Activated B cell treated with CpG ODN at 0.5 μM for 24 hours (primary cell): ENCODE measurements around the gene SCAF11. TPM values are rescaled to one million over a fixed set of nuclear protein-coding genes. Genes with fewer than 3 reads are reported as not detected.
A peak's percentile ranks its signal among the peaks of the same experiment; 100 is the strongest.

Experiments used
- ATAC-seq: fragments of 200-7000 bp; cut with Tn5 transposase; one replicate; pipeline ENCODE4 v1.10.0; 2021; ENCODE audit warnings: low read depth, mild to moderate bottlenecking, moderate library complexity
- CTCF ChIA-PET: fragments of 350-600 bp; sonication (Branson Sonifier 250); formaldehyde crosslinking; loops from one replicate; lab custom pipeline; 2021; ENCODE audit warnings: antibody characterized with exemption; lab: Charles Lee
- POLR2A ChIA-PET: fragments of 350-600 bp; sonication (Branson Sonifier 250); formaldehyde crosslinking; loops from one replicate; lab custom pipeline; 2021; ENCODE audit warnings: antibody characterized with exemption; lab: Charles Lee
- DNase-seq: peaks from one replicate; pipeline ENCODE4 v3.0.0; 2022
- H3K27ac Mint-ChIP-seq: one replicate; pipeline ENCODE4 v1.8.0; 2020; ENCODE audit warnings: mixed read lengths
- H3K27me3 Mint-ChIP-seq: one replicate; pipeline ENCODE4 v1.8.0; 2021; ENCODE audit warnings: mixed read lengths
- H3K36me3 Mint-ChIP-seq: one replicate; pipeline ENCODE4 v1.8.0; 2021; ENCODE audit warnings: low read depth, mixed read lengths
- H3K4me1 Mint-ChIP-seq: one replicate; pipeline ENCODE4 v1.8.0; 2021; ENCODE audit warnings: mixed read lengths
- H3K4me3 Mint-ChIP-seq: one replicate; pipeline ENCODE4 v1.8.0; 2020; ENCODE audit warnings: mild to moderate bottlenecking, mixed read lengths
- H3K9me3 Mint-ChIP-seq: one replicate; pipeline ENCODE4 v1.8.0; 2020; ENCODE audit warnings: mixed read lengths
- intact Hi-C: fragments of 100-400 bp; cut with micrococcal nuclease; formaldehyde crosslinking; loops from one replicate; pipeline ENCODE4 v1.15.1; 2024
- total RNA-seq: library from RNA; stranded (reverse); gene quantifications from 2 replicates; pipeline ENCODE4 v1.2.3, GENCODE V29; 2022
- TF ChIP-seq, protein P1 (sequence below): fragments of 200-600 bp; IDR thresholded peaks from one replicate; pipeline ENCODE4 v1.8.0; 2022; ENCODE audit warnings: antibody characterized with exemption, mild to moderate bottlenecking

Gene SCAF11
- total RNA-seq, 1 donor from 2014 or later: 198 TPM

DNA sequence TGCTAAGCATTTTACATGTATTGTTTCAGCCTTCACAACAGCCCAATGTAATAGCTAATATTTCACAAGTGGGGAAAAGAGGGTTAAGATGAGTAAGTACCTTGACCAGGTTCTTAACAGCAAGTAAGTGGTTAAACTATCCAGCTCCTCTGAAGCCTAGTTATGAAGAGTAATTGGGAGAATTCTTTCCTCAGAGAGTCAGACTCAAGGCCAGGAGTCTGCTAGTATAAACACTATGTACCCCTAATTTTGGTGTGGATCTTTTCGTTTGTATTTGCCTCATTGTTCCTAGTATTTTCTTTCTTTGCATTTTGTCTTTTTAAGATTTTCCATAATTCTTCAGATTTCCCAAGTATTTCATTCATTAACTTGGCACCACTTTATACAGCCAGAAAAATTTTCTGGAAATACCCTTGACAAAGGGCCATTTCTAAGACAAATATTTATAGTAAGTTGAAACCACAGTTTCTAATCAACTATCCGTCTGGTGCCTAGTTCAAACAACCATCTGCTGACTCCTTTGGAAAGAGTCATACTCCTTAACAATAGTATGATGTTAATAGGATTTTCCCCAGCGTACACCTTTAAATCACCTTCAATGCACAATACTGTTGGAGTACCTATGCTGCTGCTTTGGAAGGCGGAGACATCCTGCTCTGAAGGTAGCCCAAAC is 81.2 kb downstream of the SCAF11 start:
- Mint-ChIP-seq H3K4me3 (no peak overlapping the region), H3K27me3 (no peaks in the 10 kb centered on the region), H3K27ac (no peak overlapping the region), H3K36me3 (peaks cover 16% of the 10 kb centered on the region), H3K9me3 (no peaks in the 10 kb centered on the region), H3K4me1 (peaks cover 26% of the 10 kb centered on the region)
- ATAC-seq (no peak), DNase-seq (no peak)
- POLR2A ChIA-PET: no interaction called here
- intact Hi-C loops: no loop called here
- TF ChIP-seq, protein P1, sequence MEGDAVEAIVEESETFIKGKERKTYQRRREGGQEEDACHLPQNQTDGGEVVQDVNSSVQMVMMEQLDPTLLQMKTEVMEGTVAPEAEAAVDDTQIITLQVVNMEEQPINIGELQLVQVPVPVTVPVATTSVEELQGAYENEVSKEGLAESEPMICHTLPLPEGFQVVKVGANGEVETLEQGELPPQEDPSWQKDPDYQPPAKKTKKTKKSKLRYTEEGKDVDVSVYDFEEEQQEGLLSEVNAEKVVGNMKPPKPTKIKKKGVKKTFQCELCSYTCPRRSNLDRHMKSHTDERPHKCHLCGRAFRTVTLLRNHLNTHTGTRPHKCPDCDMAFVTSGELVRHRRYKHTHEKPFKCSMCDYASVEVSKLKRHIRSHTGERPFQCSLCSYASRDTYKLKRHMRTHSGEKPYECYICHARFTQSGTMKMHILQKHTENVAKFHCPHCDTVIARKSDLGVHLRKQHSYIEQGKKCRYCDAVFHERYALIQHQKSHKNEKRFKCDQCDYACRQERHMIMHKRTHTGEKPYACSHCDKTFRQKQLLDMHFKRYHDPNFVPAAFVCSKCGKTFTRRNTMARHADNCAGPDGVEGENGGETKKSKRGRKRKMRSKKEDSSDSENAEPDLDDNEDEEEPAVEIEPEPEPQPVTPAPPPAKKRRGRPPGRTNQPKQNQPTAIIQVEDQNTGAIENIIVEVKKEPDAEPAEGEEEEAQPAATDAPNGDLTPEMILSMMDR: no peak
- CTCF ChIA-PET: no interaction called here

DNA sequence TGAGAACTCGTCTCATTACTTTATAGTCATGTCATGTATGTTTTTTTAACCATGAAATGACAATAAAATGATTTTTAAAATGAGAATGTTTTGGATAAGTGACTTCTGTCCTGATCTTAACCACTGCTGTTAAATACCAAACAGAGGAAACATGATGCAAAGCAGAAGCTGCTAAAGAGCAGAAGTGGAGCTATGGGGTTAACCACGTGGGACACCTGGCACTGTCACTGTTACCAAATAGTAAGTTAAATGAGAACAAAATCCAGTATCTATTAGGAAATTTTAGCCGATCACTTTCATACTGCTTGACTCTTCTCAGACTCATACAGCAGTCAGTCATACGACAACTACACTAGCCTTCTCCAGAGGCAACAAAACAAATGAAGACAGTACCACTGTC is 82.4 kb downstream of the SCAF11 start:
- CTCF ChIA-PET: no interaction called here
- ATAC-seq: peak; percentile 54

DNA sequence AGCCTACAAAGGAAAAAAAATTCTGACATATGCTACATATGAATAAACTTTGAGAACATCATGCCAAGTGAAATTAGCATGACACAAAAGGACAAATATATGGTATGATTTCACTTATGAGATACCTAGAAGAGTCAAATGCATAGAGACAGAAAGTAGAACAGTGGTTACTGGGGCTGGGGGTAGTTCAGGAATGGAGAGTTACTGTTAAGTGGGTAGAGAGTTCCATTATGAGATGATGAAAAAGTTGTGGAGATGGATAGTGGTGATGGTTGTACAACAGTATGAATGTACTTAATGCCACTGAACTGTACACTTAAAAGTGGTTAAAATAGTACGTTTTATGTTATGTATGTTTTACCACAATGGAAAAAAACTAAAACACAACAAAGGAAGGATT is 92.3 kb downstream of the SCAF11 start:
- TF ChIP-seq, protein P1: no peak
- H3K36me3 Mint-ChIP-seq: peaks cover 49% of the 10 kb centered on the region
- intact Hi-C loops: no loop called here
- ATAC-seq (no peak), DNase-seq (no peak)
- H3K9me3 Mint-ChIP-seq: no peaks in the 10 kb centered on the region
- ChIA-PET POLR2A (no interaction called here), CTCF (no interaction called here)
- no peaks in the 10 kb centered on the region for H3K4me1 Mint-ChIP-seq
- no peaks in the 10 kb centered on the region for H3K27me3 Mint-ChIP-seq
- no peak overlapping the region for H3K4me3 Mint-ChIP-seq
- H3K27ac Mint-ChIP-seq: no peak overlapping the region

More for the DNA sequence above, 82.4 kb downstream of the SCAF11 start:
- POLR2A ChIA-PET: interaction anchor here (0.7 kb wide), 1 partner anchor 178 kb away, joined by 3 read pairs; no protein-coding TSS in a partner anchor
- no peak overlapping the region for H3K27ac Mint-ChIP-seq
- peaks cover 15% of the 10 kb centered on the region for H3K4me1 Mint-ChIP-seq
- TF ChIP-seq, protein P1: no peak
- intact Hi-C loops: no loop called here
- no peak for DNase-seq
- H3K9me3 Mint-ChIP-seq: no peaks in the 10 kb centered on the region
- H3K4me3 Mint-ChIP-seq: no peak overlapping the region
- H3K36me3 Mint-ChIP-seq: peaks cover 21% of the 10 kb centered on the region
- no peaks in the 10 kb centered on the region for H3K27me3 Mint-ChIP-seq

DNA sequence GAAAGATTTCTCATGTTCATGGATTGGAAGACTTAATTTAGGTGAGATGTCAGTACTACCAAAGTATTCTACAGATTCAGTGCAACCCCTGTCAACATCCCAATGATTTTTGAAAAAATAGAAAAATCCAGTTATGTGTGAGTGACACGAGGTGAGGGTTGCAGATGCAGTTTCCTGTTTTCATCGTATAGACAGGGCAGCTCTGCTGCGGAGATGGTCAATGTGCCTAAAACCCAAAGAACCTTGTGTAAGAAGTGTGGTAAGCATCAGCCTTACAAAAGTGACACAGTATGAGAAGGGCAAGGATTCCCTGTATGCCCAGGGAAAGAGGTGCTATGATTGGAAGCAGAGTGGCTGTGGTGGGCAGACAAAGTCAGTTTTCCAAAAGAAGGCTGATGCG is 94.4 kb downstream of the SCAF11 start:
- Mint-ChIP-seq H3K9me3 (no peaks in the 10 kb centered on the region), H3K27ac (no peak overlapping the region), H3K4me3 (no peak overlapping the region), H3K4me1 (no peaks in the 10 kb centered on the region), H3K27me3 (no peaks in the 10 kb centered on the region), H3K36me3 (peaks cover 63% of the 10 kb centered on the region)
- intact Hi-C loops: no loop called here
- POLR2A ChIA-PET: no interaction called here
- DNase-seq (no peak), ATAC-seq (no peak)
- TF ChIP-seq, protein P1: no peak
- CTCF ChIA-PET: no interaction called here

DNA sequence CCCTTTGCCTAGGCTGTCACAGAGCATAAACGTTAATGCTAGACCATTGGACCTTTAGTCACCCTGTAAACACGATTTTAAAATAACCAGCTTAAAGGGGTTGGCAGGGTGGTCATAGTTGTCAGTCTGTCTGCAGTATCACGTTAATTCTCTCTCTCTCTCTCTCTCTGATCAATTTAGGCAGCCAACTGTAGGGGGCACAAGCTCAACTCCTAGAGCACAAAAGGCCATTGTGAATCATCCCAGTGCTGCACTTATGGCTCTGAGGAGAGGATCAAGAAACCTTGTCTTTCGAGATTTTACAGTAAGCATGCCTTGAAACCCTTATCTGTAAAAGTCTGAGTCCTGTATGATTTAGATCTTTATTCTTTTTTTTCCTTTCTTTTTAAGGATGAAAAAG is 97.1 kb downstream of the SCAF11 start:
- no peak for ATAC-seq
- POLR2A ChIA-PET: no interaction called here
- Mint-ChIP-seq H3K36me3 (peaks cover 58% of the 10 kb centered on the region), H3K27ac (no peak overlapping the region), H3K9me3 (no peaks in the 10 kb centered on the region), H3K4me1 (no peaks in the 10 kb centered on the region), H3K27me3 (no peaks in the 10 kb centered on the region), H3K4me3 (no peak overlapping the region)
- no peak for DNase-seq
- intact Hi-C loops: no loop called here
- TF ChIP-seq, protein P1: no peak
- CTCF ChIA-PET: no interaction called here
